SK-N-SH treated with all-trans-retinoic acid at 6 μM for 48 hours (cell line): ENCODE data around the gene CHTF8.
"Not testable (repeated sequence)": the region's sequence is repeated elsewhere in the genome, so short reads cannot be mapped to it uniquely, and the experiment has no call there.

Experiments used
- ATAC-seq: fragments of 200-7000 bp; cut with Tn5 transposase; 3 replicates; pipeline ENCODE4 v1.9.1; 2020; ENCODE audit warnings: mild to moderate bottlenecking, moderate library complexity
- ARNTL ChIP-seq: fragments of 450-650 bp; formaldehyde crosslinking; IDR thresholded peaks from 2 replicates; pipeline ENCODE4 v1.5.0; 2020; ENCODE audit warnings: low read depth, mild to moderate bottlenecking, moderate library complexity, borderline replicate concordance
- CSDC2 ChIP-seq: fragments of 250-450 bp; sonication (Bioruptor Pico); IDR thresholded peaks from 2 replicates; pipeline ENCODE4 v1.5.0; 2020; ENCODE audit warnings: mild to moderate bottlenecking, moderate library complexity
- ESRRG ChIP-seq: fragments of 250-450 bp; sonication (Bioruptor Pico); IDR thresholded peaks from 2 replicates; pipeline ENCODE4 v1.6.1; 2021; ENCODE audit warnings: mild to moderate bottlenecking
- GLIS3 ChIP-seq: fragments of 250-450 bp; sonication (Bioruptor Pico); IDR thresholded peaks from 2 replicates; pipeline ENCODE4 v1.5.0; 2020; ENCODE audit warnings: mild to moderate bottlenecking, moderate library complexity
- ISL1 ChIP-seq: fragments of 250-450 bp; sonication (Bioruptor Pico); IDR thresholded peaks from 2 replicates; pipeline ENCODE4 v2.1.2; 2022; ENCODE audit warnings: mild to moderate bottlenecking, moderate library complexity
- OSR1 ChIP-seq: fragments of 250-450 bp; sonication (Bioruptor Pico); IDR thresholded peaks from 2 replicates; pipeline ENCODE4 v1.8.0; 2022; ENCODE audit warnings: moderate library complexity, mild to moderate bottlenecking, inconsistent platforms
- PPARA ChIP-seq: fragments of 250-450 bp; sonication (Bioruptor Pico); IDR thresholded peaks from 2 replicates; pipeline ENCODE4 v1.5.0; 2020; ENCODE audit warnings: mild to moderate bottlenecking, borderline replicate concordance
- RARB ChIP-seq: fragments of 250-450 bp; sonication (Bioruptor Pico); IDR thresholded peaks from 2 replicates; pipeline ENCODE4 v1.8.0; 2021; ENCODE audit warnings: mild to moderate bottlenecking, moderate library complexity
- SNAI2 ChIP-seq: fragments of 250-450 bp; sonication (Bioruptor Pico); IDR thresholded peaks from 2 replicates; pipeline ENCODE4 v1.5.0; 2020; ENCODE audit warnings: mild to moderate bottlenecking, moderate library complexity
- TCF4 ChIP-seq: fragments of 250-450 bp; sonication (Bioruptor Pico); IDR thresholded peaks from 2 replicates; pipeline ENCODE4 v1.8.0; 2021; ENCODE audit warnings: mild to moderate bottlenecking, moderate library complexity, borderline replicate concordance
- TOX ChIP-seq: fragments of 250-450 bp; sonication (Bioruptor Pico); IDR thresholded peaks from 2 replicates; pipeline ENCODE4 v1.8.0; 2021; ENCODE audit warnings: mild to moderate bottlenecking, moderate library complexity, borderline replicate concordance
- ZC3H10 ChIP-seq: fragments of 250-450 bp; sonication (Bioruptor Pico); IDR thresholded peaks from 2 replicates; pipeline ENCODE4 v1.5.1; 2021; ENCODE audit warnings: mild to moderate bottlenecking, moderate library complexity
- ZFP3 ChIP-seq: fragments of 250-450 bp; sonication (Bioruptor Pico); IDR thresholded peaks from 2 replicates; pipeline ENCODE4 v1.5.0; 2020; ENCODE audit warnings: mild to moderate bottlenecking, moderate library complexity
- ZFP30 ChIP-seq: fragments of 450-650 bp; formaldehyde crosslinking; IDR thresholded peaks from 2 replicates; pipeline ENCODE4 v1.5.0; 2022; ENCODE audit warnings: mild to moderate bottlenecking, moderate library complexity
- ZNF565 ChIP-seq: fragments of 450-650 bp; formaldehyde crosslinking; conservative IDR thresholded peaks from 2 replicates; pipeline ENCODE4 v1.5.0; 2020; ENCODE audit warnings: low read depth, mild to moderate bottlenecking, moderate library complexity
- ZNF70 ChIP-seq: fragments of 450-650 bp; formaldehyde crosslinking; IDR thresholded peaks from 2 replicates; pipeline ENCODE4 v1.5.0; 2020; ENCODE audit warnings: mild to moderate bottlenecking, moderate library complexity
- ZNF8 ChIP-seq: fragments of 450-650 bp; formaldehyde crosslinking; IDR thresholded peaks from 2 replicates; pipeline ENCODE4 v1.5.0; 2020; ENCODE audit warnings: mild to moderate bottlenecking, moderate library complexity
- TF ChIP-seq, protein P1 (sequence below): fragments of 250-450 bp; sonication (Bioruptor Pico); IDR thresholded peaks from 2 replicates; pipeline ENCODE4 v1.5.1; 2021; ENCODE audit warnings: mild to moderate bottlenecking, moderate library complexity
- TF ChIP-seq, protein P2 (sequence below): fragments of 250-450 bp; sonication (Bioruptor Pico); IDR thresholded peaks from 2 replicates; pipeline ENCODE4 v1.5.0; 2020; ENCODE audit warnings: mild to moderate bottlenecking, moderate library complexity
- TF ChIP-seq, protein P3 (sequence below): fragments of 250-450 bp; sonication (Bioruptor Pico); IDR thresholded peaks from 2 replicates; pipeline ENCODE4 v1.8.0; 2020; ENCODE audit warnings: mild to moderate bottlenecking, moderate library complexity, borderline replicate concordance
- TF ChIP-seq, protein P4 (sequence below): fragments of 250-450 bp; sonication (Bioruptor Pico); IDR thresholded peaks from 2 replicates; pipeline ENCODE4 v1.5.1; 2020; ENCODE audit warnings: low read depth, mild to moderate bottlenecking, moderate library complexity
- TF ChIP-seq, protein P5 (sequence below): fragments of 250-450 bp; sonication (Bioruptor Pico); IDR thresholded peaks from 2 replicates; pipeline ENCODE4 v1.8.0; 2021; ENCODE audit warnings: low read depth, mild to moderate bottlenecking, moderate library complexity, borderline replicate concordance

The CHTF8 gene

DNA sequence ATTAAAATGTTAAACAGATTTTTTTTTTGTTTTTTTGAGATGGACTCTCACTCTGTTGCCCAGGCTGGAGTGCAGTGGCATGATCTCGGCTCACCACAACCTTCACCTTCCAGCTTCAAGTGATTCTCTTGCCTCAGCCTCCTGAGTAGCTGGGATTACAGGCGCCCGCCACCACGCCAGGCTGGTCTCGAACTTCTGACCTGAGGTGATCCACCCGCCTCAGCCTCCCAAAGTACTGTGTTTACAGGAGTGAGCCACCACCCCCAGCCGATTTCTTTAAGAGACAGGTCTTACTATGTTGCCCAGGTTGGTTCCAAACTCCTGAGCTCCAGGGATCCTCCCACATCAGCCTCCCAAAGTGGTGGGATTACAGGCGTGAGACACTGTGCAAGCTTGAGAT, 8.0 kb downstream of the CHTF8 start:
- ATAC-seq = not testable (repeated sequence)

DNA sequence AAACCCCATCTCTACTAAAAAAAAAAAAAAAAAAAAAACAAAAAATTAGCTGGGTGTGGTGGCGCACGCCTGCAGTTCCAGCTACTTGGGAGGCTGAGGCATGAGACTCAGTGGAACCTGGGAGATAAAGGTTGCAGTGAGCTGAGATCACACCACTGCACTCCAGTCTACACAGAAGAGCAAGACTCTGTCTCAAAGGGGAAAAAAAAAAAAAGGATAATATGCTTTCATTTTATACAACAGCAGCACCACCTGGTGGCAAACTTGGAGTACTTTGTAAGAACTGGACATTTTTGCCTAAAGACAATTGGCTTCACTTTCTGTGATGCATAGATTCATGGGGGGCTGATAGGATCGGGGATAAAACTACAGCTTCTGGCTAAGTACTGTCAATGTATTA, 8.5 kb downstream of the CHTF8 start:
- TF ChIP-seq, protein P1, sequence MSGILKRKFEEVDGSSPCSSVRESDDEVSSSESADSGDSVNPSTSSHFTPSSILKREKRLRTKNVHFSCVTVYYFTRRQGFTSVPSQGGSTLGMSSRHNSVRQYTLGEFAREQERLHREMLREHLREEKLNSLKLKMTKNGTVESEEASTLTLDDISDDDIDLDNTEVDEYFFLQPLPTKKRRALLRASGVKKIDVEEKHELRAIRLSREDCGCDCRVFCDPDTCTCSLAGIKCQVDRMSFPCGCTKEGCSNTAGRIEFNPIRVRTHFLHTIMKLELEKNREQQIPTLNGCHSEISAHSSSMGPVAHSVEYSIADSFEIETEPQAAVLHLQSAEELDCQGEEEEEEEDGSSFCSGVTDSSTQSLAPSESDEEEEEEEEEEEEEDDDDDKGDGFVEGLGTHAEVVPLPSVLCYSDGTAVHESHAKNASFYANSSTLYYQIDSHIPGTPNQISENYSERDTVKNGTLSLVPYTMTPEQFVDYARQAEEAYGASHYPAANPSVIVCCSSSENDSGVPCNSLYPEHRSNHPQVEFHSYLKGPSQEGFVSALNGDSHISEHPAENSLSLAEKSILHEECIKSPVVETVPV (CRISPR knock-in tag) = no peak
- TF ChIP-seq, protein P2, sequence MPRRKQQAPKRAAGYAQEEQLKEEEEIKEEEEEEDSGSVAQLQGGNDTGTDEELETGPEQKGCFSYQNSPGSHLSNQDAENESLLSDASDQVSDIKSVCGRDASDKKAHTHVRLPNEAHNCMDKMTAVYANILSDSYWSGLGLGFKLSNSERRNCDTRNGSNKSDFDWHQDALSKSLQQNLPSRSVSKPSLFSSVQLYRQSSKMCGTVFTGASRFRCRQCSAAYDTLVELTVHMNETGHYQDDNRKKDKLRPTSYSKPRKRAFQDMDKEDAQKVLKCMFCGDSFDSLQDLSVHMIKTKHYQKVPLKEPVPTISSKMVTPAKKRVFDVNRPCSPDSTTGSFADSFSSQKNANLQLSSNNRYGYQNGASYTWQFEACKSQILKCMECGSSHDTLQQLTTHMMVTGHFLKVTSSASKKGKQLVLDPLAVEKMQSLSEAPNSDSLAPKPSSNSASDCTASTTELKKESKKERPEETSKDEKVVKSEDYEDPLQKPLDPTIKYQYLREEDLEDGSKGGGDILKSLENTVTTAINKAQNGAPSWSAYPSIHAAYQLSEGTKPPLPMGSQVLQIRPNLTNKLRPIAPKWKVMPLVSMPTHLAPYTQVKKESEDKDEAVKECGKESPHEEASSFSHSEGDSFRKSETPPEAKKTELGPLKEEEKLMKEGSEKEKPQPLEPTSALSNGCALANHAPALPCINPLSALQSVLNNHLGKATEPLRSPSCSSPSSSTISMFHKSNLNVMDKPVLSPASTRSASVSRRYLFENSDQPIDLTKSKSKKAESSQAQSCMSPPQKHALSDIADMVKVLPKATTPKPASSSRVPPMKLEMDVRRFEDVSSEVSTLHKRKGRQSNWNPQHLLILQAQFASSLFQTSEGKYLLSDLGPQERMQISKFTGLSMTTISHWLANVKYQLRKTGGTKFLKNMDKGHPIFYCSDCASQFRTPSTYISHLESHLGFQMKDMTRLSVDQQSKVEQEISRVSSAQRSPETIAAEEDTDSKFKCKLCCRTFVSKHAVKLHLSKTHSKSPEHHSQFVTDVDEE (CRISPR knock-in tag) = no peak
- TF ChIP-seq ZC3H10 (CRISPR knock-in tag) (no peak), ISL1 (CRISPR knock-in tag) (no peak), TCF4 (CRISPR knock-in tag) (no peak), ESRRG (CRISPR knock-in tag) (no peak), SNAI2 (no peak), ZNF8 (CRISPR knock-in tag) (no peak), CSDC2 (CRISPR knock-in tag) (no peak), TOX (CRISPR knock-in tag) (no peak), ARNTL (CRISPR knock-in tag) (no peak), RARB (CRISPR knock-in tag) (no peak), OSR1 (CRISPR knock-in tag) (no peak), GLIS3 (no peak)
- ATAC-seq = peak; percentile 61

DNA sequence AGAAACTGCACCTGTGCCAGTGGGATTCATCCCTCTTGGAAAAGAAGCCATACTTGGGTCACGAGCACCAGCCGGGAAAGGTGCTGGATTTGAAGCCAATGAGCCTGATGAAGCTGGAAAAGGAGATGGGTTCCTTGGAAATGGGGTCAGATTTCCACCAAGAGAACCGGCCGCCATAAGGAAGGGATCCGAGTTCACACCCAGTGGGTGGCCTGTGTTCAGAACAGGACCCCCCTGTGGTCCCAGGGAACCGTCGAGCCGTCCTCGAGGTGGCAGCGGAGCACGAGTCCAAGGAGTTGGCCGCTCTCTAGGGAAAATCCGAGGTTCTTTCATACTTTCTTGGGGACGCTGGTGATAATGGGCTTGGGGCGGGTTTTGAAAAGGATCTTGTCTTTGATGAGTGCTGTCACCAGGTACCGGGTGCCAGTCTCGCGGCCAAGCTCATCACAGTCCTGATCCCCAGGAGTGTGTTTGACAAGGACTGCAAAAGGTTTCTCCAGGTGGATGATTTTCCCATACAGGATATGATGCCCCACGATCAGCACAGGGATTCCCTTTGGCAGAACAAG, 12.2 kb downstream of the CHTF8 start:
- ATAC-seq = no peak
- TF ChIP-seq ARNTL (CRISPR knock-in tag) (no peak), ZNF8 (CRISPR knock-in tag) (no peak), RARB (CRISPR knock-in tag) (no peak), ZNF70 (CRISPR knock-in tag) (no peak), ESRRG (CRISPR knock-in tag) (no peak), ZNF565 (CRISPR knock-in tag) (no peak), ZC3H10 (CRISPR knock-in tag) (no peak), TOX (CRISPR knock-in tag) (no peak), GLIS3 (no peak), PPARA (CRISPR knock-in tag) (no peak), SNAI2 (no peak), OSR1 (CRISPR knock-in tag) (no peak), ZFP3 (no peak), CSDC2 (CRISPR knock-in tag) (no peak), ZFP30 (CRISPR knock-in tag) (no peak), TCF4 (CRISPR knock-in tag) (no peak)
- TF ChIP-seq, protein P3, sequence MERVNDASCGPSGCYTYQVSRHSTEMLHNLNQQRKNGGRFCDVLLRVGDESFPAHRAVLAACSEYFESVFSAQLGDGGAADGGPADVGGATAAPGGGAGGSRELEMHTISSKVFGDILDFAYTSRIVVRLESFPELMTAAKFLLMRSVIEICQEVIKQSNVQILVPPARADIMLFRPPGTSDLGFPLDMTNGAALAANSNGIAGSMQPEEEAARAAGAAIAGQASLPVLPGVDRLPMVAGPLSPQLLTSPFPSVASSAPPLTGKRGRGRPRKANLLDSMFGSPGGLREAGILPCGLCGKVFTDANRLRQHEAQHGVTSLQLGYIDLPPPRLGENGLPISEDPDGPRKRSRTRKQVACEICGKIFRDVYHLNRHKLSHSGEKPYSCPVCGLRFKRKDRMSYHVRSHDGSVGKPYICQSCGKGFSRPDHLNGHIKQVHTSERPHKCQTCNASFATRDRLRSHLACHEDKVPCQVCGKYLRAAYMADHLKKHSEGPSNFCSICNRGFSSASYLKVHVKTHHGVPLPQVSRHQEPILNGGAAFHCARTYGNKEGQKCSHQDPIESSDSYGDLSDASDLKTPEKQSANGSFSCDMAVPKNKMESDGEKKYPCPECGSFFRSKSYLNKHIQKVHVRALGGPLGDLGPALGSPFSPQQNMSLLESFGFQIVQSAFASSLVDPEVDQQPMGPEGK (CRISPR knock-in tag) = no peak
- TF ChIP-seq, protein P4, sequence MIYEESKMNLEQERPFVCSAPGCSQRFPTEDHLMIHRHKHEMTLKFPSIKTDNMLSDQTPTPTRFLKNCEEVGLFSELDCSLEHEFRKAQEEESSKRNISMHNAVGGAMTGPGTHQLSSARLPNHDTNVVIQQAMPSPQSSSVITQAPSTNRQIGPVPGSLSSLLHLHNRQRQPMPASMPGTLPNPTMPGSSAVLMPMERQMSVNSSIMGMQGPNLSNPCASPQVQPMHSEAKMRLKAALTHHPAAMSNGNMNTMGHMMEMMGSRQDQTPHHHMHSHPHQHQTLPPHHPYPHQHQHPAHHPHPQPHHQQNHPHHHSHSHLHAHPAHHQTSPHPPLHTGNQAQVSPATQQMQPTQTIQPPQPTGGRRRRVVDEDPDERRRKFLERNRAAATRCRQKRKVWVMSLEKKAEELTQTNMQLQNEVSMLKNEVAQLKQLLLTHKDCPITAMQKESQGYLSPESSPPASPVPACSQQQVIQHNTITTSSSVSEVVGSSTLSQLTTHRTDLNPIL = no peak
- TF ChIP-seq, protein P5, sequence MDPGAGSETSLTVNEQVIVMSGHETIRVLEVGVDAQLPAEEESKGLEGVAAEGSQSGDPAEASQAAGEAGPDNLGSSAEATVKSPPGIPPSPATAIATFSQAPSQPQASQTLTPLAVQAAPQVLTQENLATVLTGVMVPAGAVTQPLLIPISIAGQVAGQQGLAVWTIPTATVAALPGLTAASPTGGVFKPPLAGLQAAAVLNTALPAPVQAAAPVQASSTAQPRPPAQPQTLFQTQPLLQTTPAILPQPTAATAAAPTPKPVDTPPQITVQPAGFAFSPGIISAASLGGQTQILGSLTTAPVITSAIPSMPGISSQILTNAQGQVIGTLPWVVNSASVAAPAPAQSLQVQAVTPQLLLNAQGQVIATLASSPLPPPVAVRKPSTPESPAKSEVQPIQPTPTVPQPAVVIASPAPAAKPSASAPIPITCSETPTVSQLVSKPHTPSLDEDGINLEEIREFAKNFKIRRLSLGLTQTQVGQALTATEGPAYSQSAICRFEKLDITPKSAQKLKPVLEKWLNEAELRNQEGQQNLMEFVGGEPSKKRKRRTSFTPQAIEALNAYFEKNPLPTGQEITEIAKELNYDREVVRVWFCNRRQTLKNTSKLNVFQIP (CRISPR knock-in tag) = no peak
- TF ChIP-seq, protein P2 (CRISPR knock-in tag) = no peak
